GM12873 (cell line): Measurements from ENCODE around the gene REN.

Experiments
- CTCF ChIP-seq: IDR thresholded peaks from 2 replicates; pipeline ENCODE4 v1.5.1; 2012; ENCODE audit warnings: low read depth, mild to moderate bottlenecking, moderate library complexity, low read length, control low read depth; ENCODE audit not compliant: insufficient read depth; ENCODE audit errors: missing control alignments

The REN gene

GRCh38 chr1:204196068-204196795 is 30.1 kb upstream of the REN start, which contains the start of gene KISS1:
Gene KISS1, minus strand, starts transcription at chr1:204196491. Its CDS starts 3,615 bp downstream, at chr1:204192876.
- TF ChIP-seq CTCF = no peak

GRCh38 chr1:204194771-204195170 is 28.6 kb upstream of the REN start:
- no peak for TF ChIP-seq CTCF

GRCh38 chr1:204194080-204194479 is 27.9 kb upstream of the REN start:
- TF ChIP-seq CTCF = no peak

- TF ChIP-seq CTCF = no peak
Measured at GRCh38 chr1:204192589-204193352, 26.6 kb upstream of the REN start.

- TF ChIP-seq CTCF = no peak
Measured at GRCh38 chr1:204192046-204192445, 25.9 kb upstream of the REN start.

GRCh38 chr1:204191456-204191855 is 25.3 kb upstream of the REN start:
- TF ChIP-seq CTCF = no peak
